ENCODE data around the gene PIGBOS1.
"Not testable (repeated sequence)": the region's sequence is repeated elsewhere in the genome, so short reads cannot be mapped to it uniquely, and the experiment has no call there.

The PIGBOS1 gene

DNA sequence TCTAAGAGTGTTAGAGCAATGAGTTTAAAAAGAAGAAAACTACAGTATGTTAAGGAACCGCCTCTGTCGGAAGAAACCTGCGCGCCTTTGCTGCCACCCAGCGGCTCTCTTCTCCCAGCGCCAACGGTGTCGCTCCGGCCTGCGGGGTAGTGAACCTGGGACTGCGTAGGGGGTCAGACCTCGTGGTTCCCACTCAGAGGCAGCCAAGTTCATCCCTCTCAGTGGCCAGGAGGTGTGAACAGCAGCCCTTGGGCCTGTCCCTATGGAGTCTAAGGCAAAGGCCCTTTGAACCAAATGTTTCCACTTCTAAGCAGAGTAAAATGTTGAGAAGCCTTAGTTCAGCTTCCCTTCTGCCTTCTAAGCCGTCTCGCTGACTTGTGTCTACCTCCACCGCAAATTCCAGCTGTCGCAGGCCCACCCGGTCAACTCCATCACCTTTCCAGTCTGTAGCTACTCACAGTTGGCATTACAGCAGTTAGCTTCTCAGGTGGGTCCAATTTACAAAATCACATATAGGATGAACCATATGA is 28.3 kb downstream of the PIGBOS1 start:
- DNase-seq (ENCODE audit: low spot score) = peak; percentile 83

DNA sequence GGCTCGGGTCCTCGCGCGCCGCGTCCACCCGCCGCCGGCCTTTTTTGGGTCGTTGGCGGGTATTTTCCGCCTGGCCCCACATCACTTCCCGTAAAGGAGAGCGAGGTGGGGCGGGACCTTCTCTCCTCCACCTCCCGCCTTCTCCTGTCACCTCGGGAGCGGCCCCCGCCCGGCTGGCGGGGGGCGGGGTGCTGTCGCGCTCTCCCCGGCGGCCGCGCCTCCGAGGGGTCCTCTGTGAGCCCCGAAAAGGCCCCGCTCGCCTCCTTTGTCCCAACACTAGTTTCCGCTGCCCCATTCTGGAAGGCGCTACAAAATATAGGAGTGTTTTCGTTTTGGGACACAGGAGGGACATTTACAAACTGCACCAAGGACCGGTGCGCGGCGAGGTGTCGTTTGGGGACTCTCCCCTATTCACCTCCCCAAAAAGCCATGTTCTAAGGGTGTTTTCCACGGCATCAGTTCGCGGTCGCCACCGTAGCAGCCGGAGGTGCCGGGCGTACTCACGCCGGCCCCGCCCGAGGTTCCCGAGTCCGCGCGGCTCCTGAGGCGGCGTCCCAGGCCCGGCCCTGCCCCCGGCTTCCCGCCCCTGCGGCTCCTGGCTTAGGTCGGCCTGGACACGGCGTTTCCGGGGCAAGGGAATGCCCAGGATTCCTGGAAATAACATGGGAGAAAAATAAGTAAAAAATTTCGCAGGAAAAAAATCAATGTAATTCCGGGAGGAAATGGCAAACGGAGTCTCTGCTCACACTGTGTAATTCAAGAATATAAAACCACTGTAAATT is 29.0 kb downstream of the PIGBOS1 start, which contains the start of gene RAB27A:
TSS of gene RAB27A (minus strand) at position 68 of the 782 bp plus-strand sequence. CDS start 54,879 bp downstream, outside the sequence.
- peak; percentile 49 for DNase-seq (ENCODE audit: low spot score)

DNA sequence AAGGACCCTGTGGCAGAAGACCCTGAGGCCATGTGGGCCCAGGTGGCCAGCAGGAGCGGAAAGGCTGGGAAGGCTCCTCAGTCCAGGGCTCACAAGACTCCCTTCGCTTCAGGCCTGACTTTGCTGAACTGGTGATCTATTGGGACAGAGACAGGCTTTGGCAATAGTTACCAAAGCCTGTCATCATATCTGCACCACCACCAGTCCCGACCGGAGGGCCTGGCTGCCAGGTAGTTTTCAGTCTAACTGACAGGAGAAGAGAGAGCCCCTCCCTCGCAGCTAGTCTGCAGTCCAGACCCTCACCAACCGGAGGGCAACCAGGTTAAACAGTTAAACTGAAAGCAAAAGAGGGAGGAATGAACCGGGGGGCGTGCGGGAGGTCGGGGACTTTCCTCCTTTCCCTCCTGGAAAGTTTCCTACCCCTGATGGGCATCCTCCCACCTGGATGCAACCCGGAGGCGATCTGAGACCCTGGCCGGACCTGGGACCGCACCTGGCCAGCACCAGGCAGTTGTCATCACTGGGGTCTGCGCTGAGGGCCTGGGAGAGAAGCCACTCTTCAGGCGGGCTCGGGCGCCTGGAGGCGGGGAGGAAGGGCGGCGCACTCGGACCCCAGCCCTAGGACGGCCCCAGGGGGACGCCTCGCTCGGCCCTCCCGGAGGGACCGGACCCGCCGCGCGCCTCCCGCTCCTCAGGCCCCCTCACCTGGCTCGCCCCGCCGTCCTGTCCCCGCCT is 29.7 kb downstream of the PIGBOS1 start:
- peak; percentile 55 for DNase-seq (ENCODE audit: low spot score)

DNA sequence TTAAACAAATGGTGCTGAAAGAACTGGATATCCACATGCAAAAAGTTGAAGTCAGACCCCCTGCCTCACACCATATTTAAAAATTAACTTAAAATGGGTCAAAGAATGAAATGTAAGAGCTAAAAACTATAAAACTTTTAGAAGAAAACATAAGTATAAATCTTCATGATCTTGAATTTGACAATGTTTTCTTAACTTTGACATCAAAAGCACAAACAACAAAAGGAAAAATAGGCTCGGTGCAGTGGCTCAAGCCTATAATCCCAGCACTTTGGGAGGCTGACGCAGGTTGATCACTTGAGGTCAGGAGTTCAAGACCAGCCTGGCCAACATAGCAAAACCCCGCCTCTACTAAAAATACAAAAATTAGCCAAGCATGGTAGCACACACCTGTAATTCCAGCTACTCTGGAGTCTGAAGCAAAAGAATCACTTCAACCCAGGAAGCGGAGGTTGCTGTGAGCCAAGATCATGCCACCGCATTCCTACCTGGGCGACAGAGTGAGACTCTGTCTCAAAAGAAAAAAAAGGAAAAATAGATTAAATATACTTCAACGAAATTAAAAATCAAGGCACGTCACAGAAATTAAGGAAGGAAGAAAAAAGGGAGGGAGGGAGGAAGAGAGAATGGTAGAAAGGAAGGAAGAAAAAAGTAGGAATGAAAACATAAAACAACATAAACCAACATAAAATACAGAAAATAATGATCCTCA is 30.8 kb downstream of the PIGBOS1 start:
- DNase-seq (ENCODE audit: low spot score) = no peak

DNA sequence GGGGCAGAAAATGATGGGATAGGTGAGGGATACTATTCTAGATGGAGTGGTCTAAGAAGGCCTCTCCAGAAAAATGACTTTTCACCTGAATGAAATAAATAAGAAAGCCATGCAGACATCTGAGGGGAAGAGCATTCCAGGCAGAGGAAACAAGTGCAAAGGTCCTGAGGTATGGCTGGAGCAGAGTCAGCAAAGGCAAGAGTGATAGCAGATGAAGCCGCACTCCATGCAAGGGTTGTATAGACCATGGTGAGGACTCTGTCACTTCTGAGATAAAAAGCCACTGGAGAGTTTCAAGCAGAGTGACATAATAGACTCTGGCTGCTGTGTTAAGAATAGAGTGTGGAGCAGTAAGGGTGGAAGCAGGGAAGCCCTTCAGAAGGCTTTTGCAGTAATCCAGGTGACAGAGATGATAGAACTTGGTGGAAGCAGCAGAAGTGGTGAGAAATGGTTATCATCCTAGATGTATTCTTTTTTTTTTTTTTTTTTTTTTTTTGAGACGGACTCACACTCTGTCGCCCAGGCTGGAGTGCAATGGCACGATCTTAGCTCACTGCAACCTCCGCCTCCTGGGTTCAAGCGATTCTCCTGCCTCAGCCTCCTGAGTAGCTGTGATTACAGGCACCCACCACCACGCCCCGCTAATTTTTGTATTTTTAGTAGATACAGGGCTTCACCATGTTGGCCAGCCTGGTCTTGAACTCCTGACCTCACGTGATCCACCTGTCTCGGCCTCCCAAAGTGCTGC is 32.3 kb downstream of the PIGBOS1 start:
- DNase-seq (ENCODE audit: low spot score) = not testable (repeated sequence)

DNA sequence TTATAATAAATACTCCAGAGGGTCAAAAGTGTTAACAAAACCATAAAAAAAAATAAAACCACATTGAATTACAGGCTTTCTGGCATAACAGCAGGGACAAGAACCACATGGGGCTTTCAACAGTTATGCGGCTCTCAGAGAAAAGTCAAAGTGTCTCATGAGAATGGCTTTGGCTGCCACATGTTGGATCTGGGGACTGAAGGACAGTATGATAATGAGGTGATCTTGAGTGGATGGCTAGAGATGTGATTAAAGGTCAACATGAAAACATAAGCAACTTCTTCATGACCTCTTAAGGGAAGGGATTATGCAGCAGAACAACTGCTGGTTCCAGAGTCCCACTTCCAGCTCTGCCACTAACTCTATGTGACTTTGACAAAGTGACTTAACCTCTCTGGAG is 34.5 kb downstream of the PIGBOS1 start:
- DNase-seq (ENCODE audit: low spot score) = no peak

DNA sequence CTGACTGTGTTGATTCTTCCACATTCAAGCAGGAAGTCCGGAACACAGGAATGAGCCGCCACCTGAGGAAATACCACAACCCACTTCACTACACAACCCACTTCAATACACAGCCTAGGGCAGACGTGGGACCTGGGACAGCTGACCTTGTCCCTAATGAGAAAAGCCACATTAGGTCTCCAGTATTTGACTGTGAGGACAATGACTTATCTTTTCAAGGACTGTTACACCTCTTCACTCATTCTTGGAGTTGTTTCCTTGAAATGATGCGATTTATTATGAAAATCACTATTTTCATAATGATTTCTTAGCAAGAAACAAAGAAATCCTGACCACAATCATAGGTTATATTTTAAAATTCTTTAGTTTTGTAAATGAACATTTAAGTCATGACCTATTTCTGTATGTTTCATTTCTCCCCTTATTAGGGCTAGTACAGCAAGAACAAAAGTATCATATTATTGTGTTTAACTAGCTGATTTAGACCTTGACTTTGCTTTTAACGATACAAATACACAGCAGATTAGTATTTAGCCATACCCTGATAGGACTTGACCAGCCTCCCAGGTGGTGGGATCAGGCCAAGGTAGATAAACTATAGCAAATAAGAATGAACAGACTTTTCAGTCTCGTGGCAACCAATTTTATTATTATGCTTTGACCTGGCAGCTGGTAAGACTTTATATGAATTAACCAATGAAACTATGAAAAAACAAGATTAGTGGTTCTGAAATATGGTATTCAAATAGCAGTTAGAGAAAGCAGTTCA is 35.4 kb downstream of the PIGBOS1 start:
- no peak for DNase-seq (ENCODE audit: low spot score)

DNA sequence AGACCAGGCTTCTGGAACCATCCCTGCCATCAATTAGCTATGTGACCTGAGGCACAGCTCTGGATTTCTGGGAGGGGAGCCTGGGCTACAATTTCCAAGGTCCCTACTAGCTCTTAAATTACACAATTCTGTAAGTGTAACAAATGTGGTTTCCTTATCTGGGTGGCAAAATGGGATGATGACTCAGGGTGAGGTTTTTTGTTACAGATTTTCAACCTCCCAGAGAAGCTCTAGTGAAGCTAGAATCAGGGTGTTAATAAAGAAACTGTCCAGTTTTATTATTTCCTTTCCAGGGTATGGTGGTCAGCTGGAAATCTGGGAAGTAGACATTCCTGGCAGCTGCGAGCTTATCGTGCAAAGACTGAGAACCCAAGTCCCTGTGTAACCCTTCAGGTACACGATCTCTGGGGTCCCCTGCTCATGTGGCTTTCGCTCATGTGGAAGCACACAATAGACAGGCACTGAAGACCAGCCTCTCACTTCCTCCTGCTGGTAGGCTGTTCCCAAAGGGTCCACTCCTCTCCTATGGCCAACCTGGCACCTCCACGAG is 36.6 kb downstream of the PIGBOS1 start:
- DNase-seq (ENCODE audit: low spot score) = no peak

DNA sequence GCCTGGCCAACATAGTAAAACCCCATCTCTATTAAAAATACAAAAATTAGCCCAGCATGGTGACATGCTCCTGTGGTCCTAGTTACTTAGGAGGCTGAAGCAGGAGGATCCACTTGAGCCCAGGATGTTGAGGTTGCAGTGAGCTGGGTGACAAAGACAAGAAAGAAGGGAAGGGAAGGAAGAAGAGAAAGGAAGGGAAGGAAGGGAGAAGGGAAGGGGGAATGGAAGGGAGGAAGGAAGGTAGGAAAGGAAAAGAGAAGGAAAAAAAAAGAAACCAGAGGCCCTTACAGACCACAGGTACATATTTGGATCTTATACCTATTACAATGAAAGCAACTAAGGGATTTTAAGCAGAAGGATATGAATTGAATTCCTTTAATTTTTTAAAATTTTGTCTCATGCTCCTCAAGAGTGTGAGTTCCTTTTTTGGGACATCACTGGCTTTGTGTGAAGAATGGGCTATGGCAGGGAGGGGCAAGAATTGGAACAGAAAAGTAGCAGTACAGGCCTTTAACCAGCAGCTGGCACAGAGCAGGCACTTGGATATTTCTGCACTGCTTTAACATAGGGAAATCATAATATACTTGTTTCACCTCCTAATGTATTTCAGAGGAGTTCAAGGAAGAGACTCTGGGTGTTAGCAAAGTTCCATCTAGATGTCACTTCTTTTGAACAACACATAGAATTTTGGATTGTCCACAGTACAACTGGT is 37.2 kb downstream of the PIGBOS1 start:
- no peak for DNase-seq (ENCODE audit: low spot score)

DNA sequence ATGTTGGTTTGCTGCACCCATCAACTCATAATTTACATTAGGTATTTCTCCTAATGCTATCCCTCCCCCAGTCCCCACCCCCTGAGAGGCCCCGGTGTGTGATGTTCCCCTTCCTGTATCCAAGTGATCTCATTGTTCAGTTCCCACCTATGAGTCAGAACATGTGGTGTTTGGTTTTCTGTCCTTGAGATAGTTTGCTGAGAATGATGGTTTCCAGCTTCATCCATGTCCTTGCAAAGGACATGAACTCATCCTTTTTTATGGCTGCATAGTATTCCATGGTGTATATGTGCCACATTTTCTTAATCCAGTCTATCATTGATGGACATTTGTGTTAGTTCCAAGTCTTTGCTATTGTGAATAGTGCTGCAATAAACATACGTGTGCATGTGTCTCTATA is 38.3 kb downstream of the PIGBOS1 start:
- not testable (repeated sequence) for DNase-seq (ENCODE audit: low spot score)

DNA sequence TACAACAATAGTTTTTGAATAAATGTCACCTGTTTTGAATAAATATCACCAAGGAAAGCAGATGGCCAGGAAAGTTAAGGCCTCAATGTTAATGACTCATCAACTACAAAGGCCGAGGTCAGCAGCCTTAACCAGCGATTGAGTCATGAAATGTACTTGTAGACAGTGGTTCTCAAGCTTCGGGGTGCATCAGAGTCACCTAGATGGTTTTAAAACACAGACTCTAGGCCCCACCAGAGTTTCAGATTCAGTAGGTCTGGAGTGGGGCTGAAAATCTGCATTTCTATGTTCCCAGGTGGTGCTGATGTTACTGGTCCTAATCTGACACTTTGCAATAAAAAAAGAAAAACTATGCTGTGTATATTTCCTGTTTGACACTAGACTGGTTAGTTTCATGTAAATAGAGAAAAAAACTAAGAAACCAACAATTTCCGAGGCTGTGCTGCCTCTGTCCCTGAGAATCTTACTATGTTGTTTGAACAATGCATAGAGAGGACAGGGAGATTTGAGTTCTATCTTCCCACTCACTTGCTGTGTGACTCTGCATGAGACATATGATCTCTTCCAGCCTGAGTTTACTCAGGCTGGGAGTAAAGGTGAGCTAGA is 39.1 kb downstream of the PIGBOS1 start:
- DNase-seq (ENCODE audit: low spot score) = no peak

DNA sequence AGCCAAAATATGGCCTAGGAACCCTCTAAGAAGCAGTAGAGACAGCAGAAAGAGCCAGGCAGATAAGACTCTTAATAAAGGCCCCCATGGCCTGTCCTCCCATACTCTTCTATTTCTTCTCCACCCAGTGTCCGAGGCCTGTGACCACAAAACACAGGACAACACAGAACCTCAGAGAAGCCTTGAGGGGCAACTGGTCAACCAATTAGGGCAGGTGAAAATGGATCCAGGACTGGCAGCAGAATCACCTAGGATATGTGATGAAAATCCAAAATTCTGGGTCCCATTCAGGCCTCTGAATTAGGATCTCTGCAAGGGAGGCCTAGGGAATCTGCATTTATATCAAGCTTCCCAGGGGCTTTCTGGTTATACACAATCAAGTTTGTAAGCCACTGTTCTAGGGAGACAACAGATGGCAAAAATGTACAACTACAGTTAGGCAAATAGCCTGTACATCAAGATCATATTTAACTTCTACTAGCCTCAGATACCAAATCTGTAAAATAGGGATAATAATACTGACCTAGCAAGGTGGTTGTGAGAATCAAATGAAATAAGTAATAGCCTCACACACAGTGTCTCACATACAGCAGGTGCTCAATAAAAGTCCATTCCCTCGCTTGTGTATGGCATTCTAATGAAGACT is 39.7 kb downstream of the PIGBOS1 start:
- no peak for DNase-seq (ENCODE audit: low spot score)

DNA sequence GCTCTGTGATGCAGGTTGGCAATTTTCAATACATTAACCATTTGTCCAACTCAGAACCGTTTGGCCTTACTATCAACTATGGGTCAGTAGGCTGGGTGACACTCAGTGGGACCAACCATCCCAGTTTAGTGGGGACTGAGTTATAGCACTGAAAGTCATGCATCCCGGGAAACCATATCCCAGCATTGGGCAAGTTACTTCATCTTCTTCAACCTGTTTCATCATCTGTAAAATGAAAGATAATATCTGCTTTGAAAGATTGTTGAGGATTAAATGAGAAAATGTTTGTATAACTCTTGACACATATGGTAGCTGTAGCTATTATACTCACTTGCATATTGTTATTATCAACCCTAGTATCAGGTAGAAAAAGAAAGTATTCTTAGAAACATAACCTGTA is 41.2 kb downstream of the PIGBOS1 start:
- DNase-seq (ENCODE audit: low spot score) = no peak

DNA sequence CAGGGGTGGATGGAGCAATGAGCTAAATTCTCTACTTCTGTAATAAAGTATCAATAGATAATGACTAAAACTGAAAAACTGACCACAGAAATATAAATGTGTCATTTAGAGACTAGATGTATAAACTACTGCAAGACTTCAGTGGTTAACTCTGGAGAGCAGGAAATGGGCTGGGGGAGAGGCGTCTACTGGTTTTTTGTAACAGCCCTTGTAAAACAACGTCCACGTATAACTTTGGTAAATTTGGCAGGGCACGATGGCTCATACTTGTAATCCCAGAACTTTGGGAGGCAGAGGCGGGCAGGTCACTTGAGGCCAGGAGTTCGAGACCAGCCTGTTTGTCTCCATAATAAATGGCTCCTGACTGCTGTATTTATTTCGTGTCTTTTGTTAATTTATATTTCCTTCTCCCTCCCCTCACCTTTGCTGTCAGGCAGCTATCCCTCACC is 41.8 kb downstream of the PIGBOS1 start:
- DNase-seq (ENCODE audit: low spot score) = no peak

DNA sequence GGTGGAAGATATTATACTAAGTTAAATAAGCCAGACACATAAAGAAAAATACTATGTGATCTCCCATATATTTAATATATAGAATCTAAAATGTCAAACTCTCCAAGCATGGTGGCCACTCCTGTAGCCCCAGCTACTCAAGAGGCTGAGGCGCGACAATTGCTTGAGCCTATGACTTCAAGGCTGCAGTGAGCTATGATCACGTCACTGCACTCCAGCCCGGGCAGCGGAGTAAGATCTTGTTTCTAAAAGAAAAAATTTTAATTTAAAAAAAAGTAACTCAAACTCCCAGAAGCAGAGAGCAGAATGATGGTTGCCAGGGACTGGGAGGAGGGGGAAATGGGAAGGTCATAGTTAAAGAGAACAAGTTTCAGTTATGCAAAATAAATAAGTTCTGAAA is 42.6 kb downstream of the PIGBOS1 start:
- no peak for DNase-seq (ENCODE audit: low spot score)

DNA sequence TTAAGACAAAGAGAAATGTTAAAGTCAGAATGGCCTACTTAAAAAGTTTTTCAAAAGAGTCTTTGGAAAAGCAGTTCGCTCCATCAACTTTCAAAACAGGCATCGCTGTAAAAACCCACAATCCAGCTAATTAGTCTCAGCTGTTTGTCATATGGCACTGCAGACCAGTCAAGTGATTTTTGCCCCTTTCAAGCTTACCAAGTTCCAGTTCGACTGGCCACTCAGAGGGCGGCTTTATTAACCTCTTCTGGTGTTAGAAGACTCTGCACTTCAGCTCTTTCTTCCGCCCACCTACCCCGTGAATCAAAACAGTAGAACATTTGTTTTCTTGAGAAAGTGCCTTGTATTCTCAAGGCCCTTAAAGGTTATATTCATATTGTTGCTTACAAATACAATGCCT is 48.6 kb downstream of the PIGBOS1 start:
- DNase-seq (ENCODE audit: low spot score) = no peak

DNA sequence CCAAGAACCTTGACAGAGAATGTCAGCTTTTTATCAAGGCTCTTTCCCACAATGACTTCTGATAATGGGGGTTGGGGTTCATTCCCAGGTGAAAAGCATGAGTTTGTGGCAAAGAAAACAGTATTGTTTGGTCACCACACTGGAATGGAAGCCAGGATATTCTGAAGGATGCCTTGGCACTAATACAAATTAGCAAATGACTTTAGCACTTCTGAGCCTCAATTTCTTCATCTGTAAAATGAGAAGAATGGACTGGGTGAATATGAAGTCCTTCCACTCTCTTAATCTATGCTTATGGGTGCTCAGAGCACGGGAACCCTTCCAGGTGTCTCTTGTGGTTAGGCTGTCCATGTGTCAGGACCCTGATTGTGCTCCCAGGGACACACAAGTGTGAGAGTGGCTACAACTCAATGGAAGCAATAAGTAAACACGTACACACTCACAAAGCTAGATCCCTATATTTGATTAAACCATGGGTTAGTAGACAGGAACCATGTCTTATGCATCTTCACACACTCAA is 50.7 kb downstream of the PIGBOS1 start:
- no peak for DNase-seq (ENCODE audit: low spot score)

DNA sequence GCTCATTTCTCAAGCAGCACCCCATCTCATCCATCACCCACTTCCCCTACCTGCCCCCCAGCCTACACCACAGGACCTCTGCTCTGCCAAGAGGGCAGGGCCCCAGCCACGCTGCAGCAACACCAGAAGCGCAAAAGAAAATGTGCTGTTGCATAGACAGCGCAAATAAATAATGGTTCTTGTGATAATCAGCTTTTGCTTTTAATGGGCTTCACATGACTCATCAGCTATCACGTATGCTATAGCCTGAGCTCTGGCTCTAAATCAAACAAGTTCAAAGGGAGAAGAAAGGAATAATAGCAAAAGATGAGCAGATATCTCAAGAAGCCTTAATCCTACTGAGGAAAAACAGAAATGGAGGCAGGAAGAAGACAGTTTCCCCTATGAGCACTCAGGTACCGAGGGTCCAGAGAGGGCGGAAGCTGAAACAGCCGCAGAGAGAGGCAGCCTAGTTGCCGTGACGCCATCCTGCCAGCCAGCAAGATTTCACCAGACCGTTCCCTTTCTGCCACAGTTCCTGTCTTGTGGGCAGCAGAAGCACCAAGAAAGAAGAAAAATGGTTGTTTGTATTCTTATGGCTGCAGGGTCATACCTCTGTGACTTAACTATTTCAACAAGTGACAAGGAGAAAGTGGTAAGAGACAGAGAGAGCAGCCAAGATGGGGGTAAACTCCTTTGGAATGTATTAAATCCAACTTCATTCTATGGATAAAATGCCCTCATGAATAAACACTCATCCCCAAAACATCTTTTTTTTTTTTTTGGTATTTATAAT is 51.3 kb downstream of the PIGBOS1 start:
- no peak for DNase-seq (ENCODE audit: low spot score)
